Hippocampal formation (tissue), 2 donors: ENCODE measurements around the gene ACSL3.

ENCODE experiments used
- DNase-seq, 2 donors: peaks; one replicate each; lab custom pipeline; 2025; lab: John Stamatoyannopoulos, UW

The ACSL3 gene

GRCh38 chr2:222942561-222942960 lies 81.7 kb downstream of the ACSL3 start:
- DNase-seq, result no peak

- DNase-seq, result no peak
These were observed 82.1 kb downstream of the ACSL3 start for GRCh38 chr2:222942977-222943376.

GRCh38 chr2:222943820-222944219 lies 83.0 kb downstream of the ACSL3 start:
- DNase-seq, result no peak

GRCh38 chr2:222944552-222944951 lies 83.7 kb downstream of the ACSL3 start:
- DNase-seq, result no peak

- no peak for DNase-seq
These were observed 84.3 kb downstream of the ACSL3 start for GRCh38 chr2:222944971-222945740.

- no peak for DNase-seq
These were observed 85.1 kb downstream of the ACSL3 start for GRCh38 chr2:222945887-222946286.

- DNase-seq, result no peak
These were observed 86.0 kb downstream of the ACSL3 start for GRCh38 chr2:222946700-222947287.

GRCh38 chr2:222949073-222949472 lies 88.2 kb downstream of the ACSL3 start:
- DNase-seq, result no peak

- DNase-seq, result no peak
These were observed 89.0 kb downstream of the ACSL3 start for GRCh38 chr2:222949690-222950323.

GRCh38 chr2:222950638-222951285 lies 89.9 kb downstream of the ACSL3 start:
- DNase-seq, result no peak

GRCh38 chr2:222952204-222952603 lies 91.4 kb downstream of the ACSL3 start:
- no peak for DNase-seq

GRCh38 chr2:222955008-222955407 lies 94.2 kb downstream of the ACSL3 start:
- DNase-seq, result no peak

GRCh38 chr2:222959358-222959757 lies 98.5 kb downstream of the ACSL3 start:
- no peak for DNase-seq

GRCh38 chr2:222960126-222960525 lies 99.3 kb downstream of the ACSL3 start:
- DNase-seq, result no peak

- DNase-seq, result no peak
These were observed 102.8 kb downstream of the ACSL3 start for GRCh38 chr2:222963641-222964040.

- no peak for DNase-seq
These were observed 103.7 kb downstream of the ACSL3 start for GRCh38 chr2:222964376-222965031.

GRCh38 chr2:222965555-222965954 lies 104.7 kb downstream of the ACSL3 start:
- DNase-seq, result no peak

GRCh38 chr2:222968550-222969155 lies 107.8 kb downstream of the ACSL3 start:
- no peak for DNase-seq

- no peak for DNase-seq
These were observed 108.7 kb downstream of the ACSL3 start for GRCh38 chr2:222969491-222969890.

- DNase-seq, result no peak
These were observed 111.6 kb downstream of the ACSL3 start for GRCh38 chr2:222972420-222972819.

GRCh38 chr2:222973237-222973636 lies 112.4 kb downstream of the ACSL3 start:
- no peak for DNase-seq

GRCh38 chr2:222973733-222974132 lies 112.9 kb downstream of the ACSL3 start:
- no peak for DNase-seq
